ENCODE results near the gene PIP5KL1. TPM values are rescaled to one million over a fixed set of nuclear protein-coding genes. Genes with fewer than 3 reads are reported as not detected.

Gene PIP5KL1
- total RNA-seq, 4 donors from 2014 or later = 4.6 TPM; not detected in 3

DNA sequence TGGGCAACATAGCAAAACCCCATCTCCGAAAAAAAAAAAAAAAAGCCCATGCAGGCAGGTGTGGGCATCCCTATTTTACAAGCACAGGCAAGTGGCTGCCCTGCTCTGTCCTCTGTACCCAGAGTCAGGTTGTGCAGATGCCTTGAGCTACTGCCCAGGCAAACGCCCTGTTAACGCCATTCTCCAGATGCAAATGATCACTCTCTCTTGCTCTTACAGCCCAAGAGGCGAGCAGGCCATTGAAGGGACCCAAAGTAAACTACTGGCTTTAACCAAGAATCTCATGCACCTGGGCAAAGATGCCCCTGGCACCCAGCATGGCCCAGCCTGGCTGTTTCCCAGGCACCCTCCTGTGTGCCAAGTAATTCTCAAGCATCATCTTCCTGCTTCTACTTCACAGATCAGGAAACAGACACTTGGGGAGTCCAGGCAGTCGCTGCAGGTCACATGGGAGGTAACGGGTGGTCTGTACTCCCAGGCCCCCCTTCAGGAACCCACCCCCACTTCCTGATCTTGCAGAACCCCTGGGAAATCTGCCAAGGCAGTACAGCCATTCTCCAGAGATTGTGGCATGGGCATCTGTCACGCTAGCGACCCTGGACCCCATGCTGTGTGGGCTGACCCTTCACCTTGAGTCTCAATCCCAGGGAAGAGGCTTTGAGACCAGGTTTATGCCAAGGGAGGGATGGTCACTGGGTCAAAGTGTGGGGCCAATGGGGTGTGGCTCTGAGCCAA, 36.0 kb upstream of the PIP5KL1 start:
- peak overlapping the region; percentile 94 to 98 (median 98) for H3K27ac ChIP-seq
- in situ Hi-C loops (cut with MboI; ENCODE audit: low pct_ligation_motif_present in 1 of 4, low pct_unique_long_range_greater_than_20kb in 1 of 4, low sequenced_read_pairs in 3 of 4) (loop anchor here in 1 of 4 donors (25.0 kb wide), 1 partner anchor 146 kb away; no protein-coding TSS in a partner anchor), intact Hi-C loops (cut with DNase I; ENCODE audit: low total_unique reads) (no loop called here)
- peak; percentile 17 for DNase-seq
- peaks cover 86 to 100% (median 99%) of the 10 kb centered on the region in 4 donors for H3K4me1 ChIP-seq
- H3K27me3 ChIP-seq = no peaks in the 10 kb centered on the region
- H3K9me3 ChIP-seq = no peaks in the 10 kb centered on the region
- TF ChIP-seq POLR2A (IDR thresholded peaks at IDR 0.05) (no peak), EP300 (IDR thresholded peaks at IDR 0.05; ENCODE audit: low read depth) (no peak), POLR2AphosphoS5 (IDR thresholded peaks at IDR 0.05) (no peak)
- TF ChIP-seq, protein P1, sequence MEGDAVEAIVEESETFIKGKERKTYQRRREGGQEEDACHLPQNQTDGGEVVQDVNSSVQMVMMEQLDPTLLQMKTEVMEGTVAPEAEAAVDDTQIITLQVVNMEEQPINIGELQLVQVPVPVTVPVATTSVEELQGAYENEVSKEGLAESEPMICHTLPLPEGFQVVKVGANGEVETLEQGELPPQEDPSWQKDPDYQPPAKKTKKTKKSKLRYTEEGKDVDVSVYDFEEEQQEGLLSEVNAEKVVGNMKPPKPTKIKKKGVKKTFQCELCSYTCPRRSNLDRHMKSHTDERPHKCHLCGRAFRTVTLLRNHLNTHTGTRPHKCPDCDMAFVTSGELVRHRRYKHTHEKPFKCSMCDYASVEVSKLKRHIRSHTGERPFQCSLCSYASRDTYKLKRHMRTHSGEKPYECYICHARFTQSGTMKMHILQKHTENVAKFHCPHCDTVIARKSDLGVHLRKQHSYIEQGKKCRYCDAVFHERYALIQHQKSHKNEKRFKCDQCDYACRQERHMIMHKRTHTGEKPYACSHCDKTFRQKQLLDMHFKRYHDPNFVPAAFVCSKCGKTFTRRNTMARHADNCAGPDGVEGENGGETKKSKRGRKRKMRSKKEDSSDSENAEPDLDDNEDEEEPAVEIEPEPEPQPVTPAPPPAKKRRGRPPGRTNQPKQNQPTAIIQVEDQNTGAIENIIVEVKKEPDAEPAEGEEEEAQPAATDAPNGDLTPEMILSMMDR (IDR thresholded peaks at IDR 0.05) = no peak
- 51% methylated on average over 7 of the region's 8 CpGs; no CpG with 5 or more reads in 1 of the 2 donors for WGBS, 2 donors (ENCODE audit: low coverage in 1 of 2)
- no peak overlapping the region for H3K4me3 ChIP-seq
- H3K36me3 ChIP-seq = no peaks in the 10 kb centered on the region

DNA sequence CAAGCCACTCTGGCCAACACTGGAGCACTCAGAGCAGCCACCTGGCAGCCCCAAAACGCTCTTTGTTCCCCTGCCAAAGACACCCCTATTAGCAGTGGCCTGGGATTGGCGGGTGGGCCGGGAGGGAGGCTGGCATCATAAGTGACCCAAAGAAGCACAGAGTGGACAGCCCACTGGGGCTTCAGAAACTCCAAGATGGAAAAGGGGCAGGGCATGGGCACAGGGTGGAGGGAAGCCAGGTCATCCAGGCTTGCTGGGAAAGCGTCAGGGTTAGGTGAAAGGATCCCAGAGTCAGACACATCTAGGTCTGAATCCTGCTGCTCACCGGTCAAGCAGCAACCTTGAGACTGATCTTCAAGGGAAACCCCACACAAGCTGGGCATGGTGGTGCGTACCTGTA, 35.4 kb upstream of the PIP5KL1 start:
- Histone ChIP-seq H3K4me3 (no peak overlapping the region), H3K36me3 (no peaks in the 10 kb centered on the region)

DNA sequence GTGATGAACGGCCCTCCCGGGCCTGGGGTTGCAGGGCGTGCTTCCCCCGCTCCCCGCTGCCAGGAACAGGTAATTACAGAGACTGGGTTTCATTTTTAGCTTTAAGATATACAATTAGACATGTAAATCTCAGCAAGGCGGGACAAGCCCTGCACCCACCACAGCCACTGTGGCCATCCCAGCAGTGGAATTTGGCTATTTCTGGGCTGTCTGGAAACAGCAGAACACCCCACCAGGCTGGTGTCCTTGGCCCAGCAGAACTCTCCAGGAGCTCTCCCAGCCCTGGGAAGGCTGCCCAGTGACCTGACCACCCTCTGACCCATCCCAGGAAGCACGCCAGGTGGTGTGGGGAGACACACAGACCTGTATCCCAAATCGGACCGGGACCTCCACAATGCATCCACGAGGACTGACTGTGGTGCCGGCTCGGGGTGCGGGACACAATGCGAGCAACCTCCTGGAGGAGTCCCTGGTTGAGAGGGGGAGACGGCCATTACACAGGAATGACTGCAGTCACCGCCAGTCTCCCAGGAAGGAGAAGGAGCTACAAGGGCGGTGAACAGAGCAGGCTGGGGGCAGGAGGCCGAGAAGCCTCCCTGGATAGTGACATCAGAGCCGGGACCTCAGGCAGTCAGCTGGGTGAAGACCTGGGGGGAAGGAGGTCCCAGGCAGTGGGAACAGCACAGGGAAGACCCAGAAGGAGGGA, 32.9 kb upstream of the PIP5KL1 start:
- no peak overlapping the region for H3K4me3 ChIP-seq
- intact Hi-C loops (cut with DNase I; ENCODE audit: low total_unique reads) (no loop called here), in situ Hi-C loops (cut with MboI; ENCODE audit: low pct_ligation_motif_present in 1 of 4, low pct_unique_long_range_greater_than_20kb in 1 of 4, low sequenced_read_pairs in 3 of 4) (loop anchor here in 1 of 4 donors (25.0 kb wide), 1 partner anchor 149 kb away; no protein-coding TSS in a partner anchor)
- no peaks in the 10 kb centered on the region for H3K9me3 ChIP-seq
- TF ChIP-seq POLR2A (IDR thresholded peaks at IDR 0.05) (no peak), EP300 (IDR thresholded peaks at IDR 0.05; ENCODE audit: low read depth) (peak; percentile 66), POLR2AphosphoS5 (IDR thresholded peaks at IDR 0.05) (peak; percentile 17 to 67 (median 62))
- H3K27me3 ChIP-seq = no peaks in the 10 kb centered on the region
- DNase-seq = no peak
- H3K4me1 ChIP-seq = peaks cover 79 to 90% (median 86%) of the 10 kb centered on the region in 4 donors
- no peaks in the 10 kb centered on the region for H3K36me3 ChIP-seq
- peak overlapping the region; percentile 94 to 98 (median 98) for H3K27ac ChIP-seq
- WGBS, 2 donors (ENCODE audit: low coverage in 1 of 2) = 65% methylated on average over 18 of the region's 19 CpGs; no CpG with 5 or more reads in 1 of the 2 donors

More for the DNA sequence above, 35.4 kb upstream of the PIP5KL1 start:
- intact Hi-C loops (cut with DNase I; ENCODE audit: low total_unique reads) = no loop called here
- Histone ChIP-seq H3K9me3 (no peaks in the 10 kb centered on the region), H3K4me1 (peaks cover 86 to 100% (median 97%) of the 10 kb centered on the region in 4 donors), H3K27ac (peak overlapping the region; percentile 94 to 98 (median 98)), H3K27me3 (no peaks in the 10 kb centered on the region)
- whole genome bisulfite sequencing, 2 donors (ENCODE audit: low coverage in 1 of 2) = 40% methylated on average over 6 of the region's 6 CpGs; no CpG with 5 or more reads in 1 of the 2 donors
- no peak for TF ChIP-seq POLR2AphosphoS5 (IDR thresholded peaks at IDR 0.05)
- TF ChIP-seq POLR2A (IDR thresholded peaks at IDR 0.05) = no peak
- no peak for TF ChIP-seq EP300 (IDR thresholded peaks at IDR 0.05; ENCODE audit: low read depth)
- TF ChIP-seq, protein P1 (IDR thresholded peaks at IDR 0.05) = no peak
- DNase-seq = no peak
- in situ Hi-C loops (cut with MboI; ENCODE audit: low pct_ligation_motif_present in 1 of 4, low pct_unique_long_range_greater_than_20kb in 1 of 4, low sequenced_read_pairs in 3 of 4) = loop anchor here in 1 of 4 donors (25.0 kb wide), 1 partner anchor 146 kb away; no protein-coding TSS in a partner anchor

DNA sequence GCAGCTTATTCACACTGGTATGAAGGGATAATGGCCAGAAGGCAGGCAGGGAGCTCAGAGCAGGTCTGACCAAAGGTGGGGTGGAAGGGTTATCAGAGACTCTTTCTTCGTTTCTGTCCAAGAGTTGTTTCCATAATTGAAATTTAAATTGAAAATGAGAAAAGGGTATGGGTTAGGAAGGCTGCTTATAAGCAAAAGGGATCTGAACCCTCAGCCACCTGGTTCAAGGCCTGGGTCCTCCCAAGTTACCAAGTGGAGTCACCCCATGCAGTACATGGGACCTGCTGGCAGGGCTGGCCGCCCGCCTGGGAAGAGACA, 32.4 kb upstream of the PIP5KL1 start:
- no peaks in the 10 kb centered on the region for H3K27me3 ChIP-seq
- intact Hi-C loops (cut with DNase I; ENCODE audit: low total_unique reads) = no loop called here
- H3K9me3 ChIP-seq = no peaks in the 10 kb centered on the region
- no peak for DNase-seq
- no peak for TF ChIP-seq EP300 (IDR thresholded peaks at IDR 0.05; ENCODE audit: low read depth)
- no peak for TF ChIP-seq POLR2AphosphoS5 (IDR thresholded peaks at IDR 0.05)
- TF ChIP-seq, protein P1 (IDR thresholded peaks at IDR 0.05) = no peak
- TF ChIP-seq POLR2A (IDR thresholded peaks at IDR 0.05) = no peak
- in situ Hi-C loops (cut with MboI; ENCODE audit: low pct_ligation_motif_present in 1 of 4, low pct_unique_long_range_greater_than_20kb in 1 of 4, low sequenced_read_pairs in 3 of 4) = loop anchor here in 1 of 4 donors (25.0 kb wide), 1 partner anchor 149 kb away; no protein-coding TSS in a partner anchor
- 71 to 82% methylated on average over 1 to 3 of the region's 3 CpGs for WGBS, 2 donors (ENCODE audit: low coverage in 1 of 2)
- no peak overlapping the region for H3K4me3 ChIP-seq
- peaks cover 74 to 84% (median 81%) of the 10 kb centered on the region in 4 donors for H3K4me1 ChIP-seq
- H3K36me3 ChIP-seq = no peaks in the 10 kb centered on the region
- H3K27ac ChIP-seq = peak overlapping the region; percentile 94 to 98 (median 98)
